ENCODE data around the gene RNF213.

The RNF213 gene

DNA sequence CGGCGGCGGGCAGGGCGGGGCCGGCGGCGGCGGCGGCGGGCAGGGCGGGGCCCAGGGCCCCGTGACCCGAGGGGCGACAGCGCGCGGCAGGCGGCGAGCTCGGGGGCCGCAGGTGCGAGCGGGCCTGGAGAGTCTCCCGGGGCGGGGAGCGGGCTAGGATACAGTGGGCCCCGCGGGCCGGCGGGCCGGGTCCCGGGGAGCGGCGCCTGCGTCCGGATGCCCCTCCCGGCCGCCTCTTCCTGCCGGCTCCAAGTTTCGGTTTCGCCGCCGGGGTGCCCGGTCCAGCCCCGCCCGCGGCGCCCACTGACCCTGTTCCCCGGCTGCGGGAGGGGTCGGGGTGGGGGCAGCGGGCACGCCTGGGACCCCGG lies at the start of gene RNF213:
Gene RNF213 (plus strand): TSS at position 62 of the 368 bp plus-strand sequence. CDS start 2,830 bp downstream, outside the sequence.
- DNase-seq (ENCODE audit: low spot score), result no peak

GRCh38 chr17:80212109-80212508 lies 48.5 kb upstream of the RNF213 start:
- DNase-seq (ENCODE audit: low spot score), result no peak

DNA sequence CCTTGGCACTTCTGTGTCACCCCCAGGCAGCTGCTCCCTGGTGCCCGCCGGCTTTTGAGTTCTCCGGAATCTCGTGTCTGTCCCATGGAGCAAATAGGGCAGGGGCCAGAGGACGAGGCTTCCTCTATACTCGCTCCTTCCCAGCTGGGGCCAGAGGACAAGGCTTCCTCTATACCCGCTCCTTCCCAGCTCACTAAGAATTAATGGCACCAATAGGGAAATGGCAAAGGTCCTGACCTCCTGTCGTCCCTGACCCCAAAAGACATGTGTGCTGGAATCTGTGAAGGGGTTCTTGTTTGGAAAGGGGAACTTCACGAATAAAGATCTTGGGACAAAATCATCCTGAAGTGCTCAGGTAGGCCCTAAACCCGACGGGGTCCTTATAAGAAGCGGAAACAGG lies 48.1 kb upstream of the RNF213 start:
- no peak for DNase-seq (ENCODE audit: low spot score)

DNA sequence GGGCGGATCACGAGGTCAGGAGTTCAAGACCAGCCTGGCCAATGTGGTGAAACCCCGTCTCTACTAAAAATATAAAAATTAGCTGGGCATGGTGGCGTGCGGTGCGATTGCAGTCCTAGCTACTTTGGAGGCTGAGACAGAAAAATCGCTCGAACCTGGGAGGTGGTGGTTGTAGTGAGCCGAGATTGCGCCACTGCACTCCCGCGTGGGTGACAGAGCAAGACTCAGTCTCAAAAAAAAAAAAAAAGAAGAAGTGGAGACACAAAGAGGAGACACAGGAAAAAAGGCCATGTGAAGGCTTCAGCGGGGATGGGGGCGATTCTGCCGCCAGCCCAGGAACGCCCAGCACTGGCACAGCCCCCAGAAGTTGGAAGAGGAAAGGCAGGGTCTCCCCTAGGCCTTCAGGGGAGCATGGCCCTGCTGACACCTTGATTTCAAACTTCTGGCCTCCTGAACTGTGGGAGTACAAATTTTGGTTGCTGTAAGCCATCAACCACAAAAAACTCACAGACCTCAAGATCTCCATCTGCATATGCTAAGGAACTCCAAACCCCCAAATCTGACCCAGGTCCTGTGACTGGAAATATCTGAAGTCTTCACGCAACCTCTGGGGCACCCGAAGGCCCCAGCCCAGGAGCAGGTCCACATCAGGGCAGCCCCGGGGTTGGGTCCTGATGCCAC lies 47.5 kb upstream of the RNF213 start:
- no peak for DNase-seq (ENCODE audit: low spot score)

DNA sequence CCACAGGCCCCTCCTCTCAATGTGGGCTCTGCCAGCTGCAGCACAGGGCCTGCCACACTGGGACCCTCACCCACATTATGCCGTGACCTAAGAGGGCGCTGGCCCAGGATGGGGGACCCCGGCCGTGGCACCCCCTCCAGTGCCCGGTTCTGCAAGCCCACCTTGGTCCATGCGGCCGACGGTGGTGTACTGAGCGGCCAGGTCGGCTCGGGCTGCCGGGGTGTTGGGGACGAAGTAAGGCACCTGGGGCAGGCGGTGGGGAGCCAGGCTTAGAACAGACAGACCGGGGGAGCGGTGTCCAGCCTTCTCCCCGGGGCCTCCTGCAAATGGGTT lies 47.0 kb upstream of the RNF213 start:
- no peak for DNase-seq (ENCODE audit: low spot score)

DNA sequence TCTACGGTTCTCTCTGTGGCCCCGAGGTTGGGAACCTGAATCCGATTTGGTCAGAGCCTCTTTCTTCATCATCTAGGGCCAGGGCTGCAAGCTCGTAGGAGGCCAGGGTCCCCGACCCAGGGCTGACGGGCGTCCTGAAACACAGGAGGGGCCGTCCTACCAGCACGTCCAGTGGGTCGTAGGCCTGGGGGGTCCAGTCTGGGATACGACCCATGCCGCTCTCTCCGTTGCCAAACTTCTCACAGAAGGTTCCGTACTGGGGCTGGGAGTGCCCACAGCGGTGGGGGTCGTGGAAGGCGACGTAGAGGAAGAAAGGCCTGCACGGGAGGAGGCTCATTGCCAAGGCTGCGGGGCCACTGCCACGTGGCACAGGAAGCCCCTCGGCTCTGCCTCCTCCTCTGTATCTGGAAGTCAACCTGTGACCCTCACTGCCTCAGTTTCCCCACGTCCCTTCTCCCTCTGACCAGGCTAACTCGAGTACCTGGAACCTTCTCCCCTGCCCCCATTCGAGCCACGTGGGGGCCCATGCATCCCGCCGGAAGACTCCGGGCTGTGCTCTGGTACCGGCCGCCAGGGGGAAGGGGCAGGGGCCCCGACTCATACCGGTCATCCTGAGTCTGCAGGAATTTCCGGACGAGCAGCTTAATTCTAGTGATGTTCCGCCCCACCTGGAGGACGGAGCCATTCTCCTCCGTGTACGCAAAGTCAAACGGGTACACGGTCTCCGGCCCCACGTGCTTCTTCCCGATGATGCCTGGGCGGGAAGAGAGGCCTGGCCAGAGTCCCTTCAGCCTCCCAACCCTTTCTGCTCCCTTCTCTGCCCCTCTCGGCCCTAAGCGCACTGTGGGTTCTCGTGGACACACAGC lies 46.4 kb upstream of the RNF213 start:
- no peak for DNase-seq (ENCODE audit: low spot score)

- no peak for DNase-seq (ENCODE audit: low spot score)
Observed at GRCh38 chr17:80214878-80215210, 45.8 kb upstream of the RNF213 start.

DNA sequence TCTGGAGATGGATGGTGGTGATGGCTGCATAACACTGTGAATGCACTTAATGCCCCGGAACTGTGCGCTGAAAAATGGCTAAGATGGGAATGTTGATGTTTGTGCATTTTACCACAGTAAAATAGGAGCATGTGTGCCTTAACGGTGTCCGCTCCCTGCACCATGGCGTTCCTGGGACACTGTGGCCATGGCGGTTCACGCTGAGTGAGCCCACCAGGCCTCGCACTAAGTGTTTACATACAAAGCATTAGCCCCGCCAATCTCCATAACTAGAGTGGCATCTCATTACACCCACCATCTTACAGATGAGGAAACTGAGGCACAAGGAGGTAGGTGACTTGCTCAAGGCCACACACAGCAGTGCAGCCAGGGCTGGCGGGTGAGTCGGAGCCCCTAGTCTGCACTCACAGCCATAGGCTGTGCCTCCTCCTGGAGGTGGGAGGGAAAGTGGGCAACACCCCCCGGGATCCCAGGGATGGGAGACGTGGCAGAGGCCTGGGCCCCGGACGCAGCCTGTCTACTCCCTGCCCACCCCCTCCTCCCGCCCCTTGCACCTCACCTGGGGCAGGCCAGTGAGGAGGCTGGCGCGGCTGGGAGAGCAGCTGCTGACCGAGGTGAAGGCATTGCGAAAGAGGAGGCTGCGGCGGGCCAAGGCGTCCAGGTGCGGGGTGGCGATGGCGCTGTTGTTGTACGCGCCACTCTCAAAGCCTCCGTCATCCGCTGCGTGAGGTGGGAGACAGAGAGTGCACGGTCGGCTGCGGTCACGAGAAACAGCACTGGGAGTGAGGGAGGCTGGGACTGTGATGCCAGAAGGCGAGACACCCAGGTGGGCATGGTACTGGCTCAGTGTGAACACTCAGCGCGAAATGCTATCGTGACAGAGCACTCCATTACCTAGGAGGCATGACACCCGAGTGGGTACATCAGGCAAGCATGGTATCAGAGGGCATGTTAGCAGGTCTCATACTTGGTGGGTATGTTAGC lies 43.9 kb upstream of the RNF213 start:
- DNase-seq (ENCODE audit: low spot score), result no peak

DNA sequence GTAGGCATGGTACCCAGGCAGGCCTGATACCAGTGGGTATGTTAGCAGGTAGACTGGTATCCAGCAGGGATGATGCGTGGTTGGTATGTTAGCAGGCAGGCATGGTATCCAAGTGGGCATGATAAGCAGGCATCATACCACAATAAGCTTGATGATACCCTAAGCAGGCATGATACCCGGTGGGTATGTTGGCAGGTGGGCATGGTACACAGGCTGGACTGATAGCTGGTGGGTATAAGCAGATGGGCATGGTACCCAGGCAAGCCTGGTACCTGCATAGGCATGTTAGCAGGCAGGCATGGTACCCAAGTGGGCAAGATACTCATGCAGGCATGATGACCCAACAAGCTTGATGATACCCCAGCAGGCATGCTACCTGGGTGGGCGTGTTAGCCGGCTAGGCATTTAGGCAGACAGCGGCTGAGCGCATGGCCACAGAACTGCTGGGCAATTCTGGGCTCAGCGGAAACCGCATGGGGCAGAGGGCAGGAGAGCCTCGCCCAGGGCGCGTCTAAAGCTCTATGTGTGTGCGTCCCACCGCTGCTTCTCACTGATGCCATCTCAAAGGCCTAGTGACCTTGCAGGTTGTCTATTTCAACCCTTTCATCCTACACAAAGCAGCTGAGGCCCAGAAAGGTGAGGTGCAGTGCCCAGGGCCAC lies 42.8 kb upstream of the RNF213 start:
- DNase-seq (ENCODE audit: low spot score), result no peak

DNA sequence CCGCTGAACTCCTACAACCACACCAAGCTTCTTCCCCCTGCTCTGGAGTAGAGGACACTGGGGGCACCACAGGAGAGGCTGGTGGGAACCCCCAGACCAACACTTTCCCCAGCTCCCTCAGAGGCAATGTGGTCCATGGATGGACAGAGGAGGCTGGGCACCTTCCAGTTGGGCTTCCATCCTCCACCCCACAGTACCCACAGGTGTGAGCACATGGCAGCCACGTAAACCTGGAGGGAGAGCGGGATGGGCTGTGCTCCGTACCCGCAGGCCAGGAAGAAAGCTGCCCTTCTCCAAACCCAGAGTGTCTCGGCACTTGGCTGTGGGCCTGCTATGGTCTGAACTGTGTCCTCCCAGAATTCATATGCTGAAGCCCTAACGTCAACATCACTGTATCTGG lies 42.3 kb upstream of the RNF213 start:
- no peak for DNase-seq (ENCODE audit: low spot score)

GRCh38 chr17:80219013-80219762 lies 41.5 kb upstream of the RNF213 start:
- DNase-seq (ENCODE audit: low spot score), result peak; percentile 10

DNA sequence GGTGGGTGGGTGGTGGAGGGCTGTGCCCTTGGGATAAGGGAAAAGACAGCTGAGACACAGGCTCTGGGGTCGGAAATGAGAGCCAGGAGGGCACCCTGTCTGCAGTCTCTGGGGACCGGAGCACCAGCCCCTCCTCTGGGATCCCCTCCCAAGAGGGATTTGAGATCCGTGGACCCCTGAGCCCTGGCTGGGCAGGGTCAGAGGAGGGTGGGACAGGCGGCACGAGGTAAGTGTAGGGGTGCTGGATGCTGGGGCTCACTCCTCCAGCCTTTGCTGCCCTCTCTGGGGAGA lies 40.9 kb upstream of the RNF213 start:
- DNase-seq (ENCODE audit: low spot score), result no peak

DNA sequence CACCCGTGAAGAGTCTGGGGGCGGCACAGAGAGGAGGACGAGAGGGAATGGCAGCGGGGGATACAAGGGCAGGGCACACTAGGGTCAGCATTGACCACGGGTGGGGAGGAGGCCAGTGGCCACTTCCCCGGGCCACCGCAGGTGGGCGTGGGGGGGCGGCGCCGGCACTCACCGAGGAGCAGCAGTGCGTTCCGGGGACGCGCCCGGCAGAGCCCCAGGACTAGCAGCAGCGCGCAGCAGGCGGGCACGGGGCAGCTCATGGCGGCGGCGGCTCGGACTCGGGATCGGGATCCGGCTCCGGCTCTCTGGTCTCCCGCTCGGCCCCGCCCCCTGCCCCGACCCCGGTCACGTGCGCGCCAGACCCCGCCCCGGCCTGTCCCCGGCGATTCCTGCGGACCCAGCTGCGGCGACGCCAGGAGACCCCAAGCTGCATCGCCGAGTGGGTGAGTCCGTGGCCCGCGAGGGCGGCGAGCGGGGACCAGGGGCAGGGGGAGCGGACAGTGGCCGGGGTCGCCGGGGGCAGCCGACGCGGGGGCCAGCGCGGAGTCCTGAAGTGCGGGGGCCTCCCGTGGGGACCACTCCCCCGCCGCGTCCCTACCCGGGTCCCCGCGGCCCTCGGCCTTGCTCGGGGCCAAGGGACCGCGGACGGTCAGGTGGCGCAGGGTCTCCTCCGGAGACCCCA lies 40.5 kb upstream of the RNF213 start, which contains the start of the genes SGSH and SLC26A11:
Gene SGSH (minus strand): TSS at position 280 of the 682 bp plus-strand sequence. CDS start 20 bp downstream, at position 260.
Gene SLC26A11 (plus strand): TSS at position 374 of the 682 bp plus-strand sequence. CDS start 1,134 bp downstream, outside the sequence.
- DNase-seq (ENCODE audit: low spot score), result peak; percentile 42

GRCh38 chr17:80220736-80221215 lies 39.9 kb upstream of the RNF213 start:
- no peak for DNase-seq (ENCODE audit: low spot score)

DNA sequence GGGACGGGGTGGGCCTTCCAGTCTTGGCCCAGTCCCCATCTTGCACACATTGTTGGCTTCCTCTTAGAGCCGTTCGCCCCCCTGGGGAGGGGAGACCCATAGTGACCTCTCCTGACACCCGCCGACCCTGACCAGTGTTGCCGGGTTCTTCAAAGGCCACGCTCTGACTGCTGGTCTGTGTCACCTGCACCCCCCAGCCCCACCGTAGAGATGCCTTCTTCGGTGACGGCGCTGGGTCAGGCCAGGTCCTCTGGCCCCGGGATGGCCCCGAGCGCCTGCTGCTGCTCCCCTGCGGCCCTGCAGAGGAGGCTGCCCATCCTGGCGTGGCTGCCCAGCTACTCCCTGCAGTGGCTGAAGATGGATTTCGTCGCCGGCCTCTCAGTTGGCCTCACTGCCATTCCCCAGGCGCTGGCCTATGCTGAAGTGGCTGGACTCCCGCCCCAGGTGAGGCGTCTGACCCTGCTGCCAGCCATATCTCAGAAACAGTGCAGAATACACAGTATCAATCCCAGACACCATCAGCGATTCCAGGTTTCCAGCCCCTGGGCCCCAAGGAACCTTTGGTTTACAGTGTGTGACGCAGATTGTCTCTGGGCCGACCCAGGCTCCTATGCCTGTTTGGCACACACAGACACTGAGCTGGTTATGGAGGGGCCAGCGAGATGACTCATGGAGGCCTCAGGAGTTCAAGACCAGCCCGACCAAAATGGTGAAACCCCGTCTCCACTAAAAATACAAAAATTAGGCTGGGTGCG lies 39.1 kb upstream of the RNF213 start:
- no peak for DNase-seq (ENCODE audit: low spot score)

GRCh38 chr17:80222376-80223141 lies 38.1 kb upstream of the RNF213 start:
- DNase-seq (ENCODE audit: low spot score), result no peak

DNA sequence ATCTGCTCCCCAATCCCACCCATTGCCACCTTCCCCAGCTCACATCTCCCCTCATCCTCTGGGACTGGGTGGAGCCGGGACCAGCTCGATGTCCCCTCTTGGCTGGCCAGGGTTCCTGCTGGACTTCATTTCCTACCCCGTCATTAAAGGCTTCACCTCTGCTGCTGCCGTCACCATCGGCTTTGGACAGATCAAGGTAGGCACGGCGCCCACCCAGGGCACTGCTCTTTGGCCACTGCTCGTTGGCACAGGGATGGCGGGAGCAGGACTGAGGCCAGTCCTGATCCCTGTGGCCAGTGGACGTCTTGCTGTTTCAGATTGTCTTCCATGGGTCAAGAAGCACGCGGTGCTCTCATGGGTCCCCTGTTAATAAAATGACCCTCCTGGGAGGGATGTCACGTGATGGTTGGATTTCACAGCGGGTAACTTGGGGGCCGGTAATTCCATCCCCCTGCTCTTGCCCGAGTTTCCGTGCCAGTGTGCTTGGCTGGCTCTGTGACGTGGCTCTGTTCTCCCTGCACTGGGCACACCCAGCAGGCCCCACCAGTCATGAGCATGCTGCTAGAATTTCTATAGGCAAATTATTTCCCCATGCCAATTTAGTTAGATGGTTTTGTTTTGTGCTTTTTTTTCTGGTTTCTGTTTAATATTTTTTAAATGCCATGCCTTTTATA lies 37.4 kb upstream of the RNF213 start:
- no peak for DNase-seq (ENCODE audit: low spot score)

DNA sequence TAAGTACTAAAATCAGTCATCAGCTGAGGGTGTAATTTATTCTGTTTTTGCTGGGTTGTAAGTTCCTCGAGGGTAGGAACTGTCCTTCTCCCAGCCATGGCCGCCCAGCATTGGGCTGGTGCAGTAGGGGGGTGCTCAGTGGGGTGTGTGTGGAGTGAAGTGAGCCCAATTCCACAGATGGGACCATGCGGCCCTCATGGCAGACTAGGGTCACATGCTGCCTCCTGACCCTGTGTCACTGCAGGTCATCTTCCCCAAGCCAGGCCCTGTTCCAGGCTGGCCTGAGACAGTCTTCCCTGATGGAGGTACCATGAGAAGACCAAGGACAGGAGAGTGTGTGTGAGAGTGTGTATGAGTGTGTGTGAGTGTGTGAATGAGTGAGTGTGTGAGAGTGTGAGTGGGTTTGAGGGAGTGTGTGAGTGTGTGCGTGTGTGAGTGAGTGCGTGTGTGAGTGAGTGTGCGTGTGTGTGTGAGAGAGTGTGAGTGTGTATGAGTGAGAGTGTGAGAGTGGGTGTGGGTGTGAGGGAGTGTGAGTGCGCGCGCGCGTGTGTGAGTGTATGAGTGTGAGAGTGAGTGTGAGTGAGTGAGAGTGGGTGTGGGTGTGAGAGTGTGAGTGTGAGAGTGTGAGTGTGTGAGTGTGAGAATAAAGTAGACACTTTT lies 36.7 kb upstream of the RNF213 start:
- no peak for DNase-seq (ENCODE audit: low spot score)

All from cerebellar cortex (tissue), 1 donor.